Neural progenitor cell (in vitro differentiated cells): ENCODE measurements around the gene PLSCR2. TPM values are rescaled to one million over a fixed set of nuclear protein-coding genes. Genes with fewer than 3 reads are reported as not detected.

Experiments used
- DNase-seq: peaks from one replicate; pipeline ENCODE4 v3.0.0-alpha.2; 2016; ENCODE audit warnings: low spot score
- H2AFZ ChIP-seq: fragments of 200-600 bp; sonication (generic); replicated peaks from 2 replicates; pipeline ENCODE4 v1.6.1; 2016; ENCODE audit warnings: antibody characterized with exemption
- H3F3A ChIP-seq: fragments of 200-600 bp; sonication (generic); 2 replicates; pipeline ENCODE4 v1.6.1; 2016; ENCODE audit warnings: antibody characterized with exemption, low read depth
- H3K27ac ChIP-seq: fragments of 200-600 bp; sonication (generic); 2 replicates; pipeline ENCODE4 v1.5.1; 2016; ENCODE audit warnings: mild to moderate bottlenecking
- H3K27me3 ChIP-seq: fragments of 200-600 bp; sonication (generic); 2 replicates; pipeline ENCODE4 v1.6.1; 2016; ENCODE audit warnings: mild to moderate bottlenecking, moderate library complexity
- H3K36me3 ChIP-seq: fragments of 200-600 bp; sonication (generic); 2 replicates; pipeline ENCODE4 v1.5.1; 2016
- H3K4me1 ChIP-seq: fragments of 200-600 bp; sonication (generic); 2 replicates; pipeline ENCODE4 v1.6.1; 2016; ENCODE audit warnings: mixed run types
- H3K4me2 ChIP-seq: fragments of 200-600 bp; sonication (generic); 2 replicates; pipeline ENCODE4 v1.6.1; 2016
- H3K4me3 ChIP-seq: fragments of 200-600 bp; sonication (generic); 2 replicates; pipeline ENCODE4 v1.5.1; 2016
- H3K79me2 ChIP-seq: fragments of 200-600 bp; sonication (generic); 2 replicates; pipeline ENCODE4 v1.6.1; 2016; ENCODE audit warnings: low read depth
- H3K9ac ChIP-seq: fragments of 200-600 bp; sonication (generic); 2 replicates; pipeline ENCODE4 v1.6.1; 2016
- H3K9me3 ChIP-seq: fragments of 200-600 bp; sonication (generic); 2 replicates; pipeline ENCODE4 v1.5.1; 2016; ENCODE audit warnings: low read depth
- H4K20me1 ChIP-seq: fragments of 200-600 bp; sonication (generic); 2 replicates; pipeline ENCODE4 v1.6.1; 2016; ENCODE audit warnings: low read depth
- H3K27ac Mint-ChIP-seq: 3 replicates; pipeline ENCODE4 v1.8.0; 2021; ENCODE audit warnings: mixed read lengths
- H3K27me3 Mint-ChIP-seq: 2 replicates; pipeline ENCODE4 v1.8.0; 2022; ENCODE audit warnings: low read depth, mild to moderate bottlenecking, inconsistent platforms, moderate library complexity, mixed read lengths; ENCODE audit not compliant: insufficient read depth
- H3K36me3 Mint-ChIP-seq: 3 replicates; pipeline ENCODE4 v1.8.0; 2021; ENCODE audit warnings: mixed read lengths
- H3K4me1 Mint-ChIP-seq: 3 replicates; pipeline ENCODE4 v1.8.0; 2021; ENCODE audit warnings: mixed read lengths
- H3K4me3 Mint-ChIP-seq: 3 replicates; pipeline ENCODE4 v1.8.0; 2021; ENCODE audit warnings: mild to moderate bottlenecking, moderate library complexity, mixed read lengths
- H3K9me3 Mint-ChIP-seq: 3 replicates; pipeline ENCODE4 v1.8.0; 2020; ENCODE audit warnings: mixed read lengths
- CTCF ChIP-seq: fragments of 200-600 bp; sonication (generic); IDR thresholded peaks from 2 replicates; pipeline ENCODE4 v1.5.1; 2017; ENCODE audit warnings: antibody characterized with exemption, mild to moderate bottlenecking
- EZH2 ChIP-seq: fragments of 200-600 bp; sonication (generic); IDR thresholded peaks from 2 replicates; pipeline ENCODE4 v1.6.1; 2017; ENCODE audit warnings: antibody characterized with exemption, mild to moderate bottlenecking, moderate library complexity
- EZH2phosphoT487 ChIP-seq: fragments of 200-600 bp; sonication (generic); IDR thresholded peaks from 2 replicates; pipeline ENCODE4 v1.6.1; 2017; ENCODE audit warnings: antibody characterized with exemption
- total RNA-seq: library from RNA; depleted of rRNA; stranded (reverse); fragments of >200 nt; gene quantifications from 2 replicates; pipeline ENCODE4 v1.2.3, GENCODE V29; 2015; ENCODE audit warnings: low replicate concordance

Gene PLSCR2
- total RNA-seq, 1 donor from 2014 or later: not detected

GRCh38 chr3:146504498-146505197 is 35.3 kb upstream of the PLSCR2 start:
- H3K4me1 Mint-ChIP-seq: peaks cover 20% of the 10 kb centered on the region
- no peaks in the 10 kb centered on the region for H3K27me3 Mint-ChIP-seq
- Histone ChIP-seq H3K4me3 (no peak overlapping the region), H2AFZ (no peak overlapping the region), H3K9ac (no peak overlapping the region), H3K27ac (no peak overlapping the region), H3K9me3 (no peaks in the 10 kb centered on the region), H3F3A (peaks cover 7% of the 10 kb centered on the region), H4K20me1 (no peaks in the 10 kb centered on the region), H3K4me2 (no peak overlapping the region), H3K4me1 (peaks cover 17% of the 10 kb centered on the region), H3K79me2 (no peaks in the 10 kb centered on the region), H3K36me3 (no peaks in the 10 kb centered on the region), H3K27me3 (no peaks in the 10 kb centered on the region)
- peak; percentile 28 for DNase-seq
- no peak overlapping the region for H3K4me3 Mint-ChIP-seq
- H3K9me3 Mint-ChIP-seq: no peaks in the 10 kb centered on the region
- no peaks in the 10 kb centered on the region for H3K36me3 Mint-ChIP-seq
- no peak overlapping the region for H3K27ac Mint-ChIP-seq
- TF ChIP-seq EZH2 (no peak), CTCF (no peak), EZH2phosphoT487 (no peak)

GRCh38 chr3:146503461-146504202 is 34.3 kb upstream of the PLSCR2 start:
- Mint-ChIP-seq H3K4me1 (peaks cover 20% of the 10 kb centered on the region), H3K36me3 (no peaks in the 10 kb centered on the region), H3K27ac (peak overlapping the region; percentile 54), H3K4me3 (no peak overlapping the region), H3K27me3 (no peaks in the 10 kb centered on the region), H3K9me3 (no peaks in the 10 kb centered on the region)
- Histone ChIP-seq H4K20me1 (no peaks in the 10 kb centered on the region), H3F3A (peaks cover 7% of the 10 kb centered on the region), H3K4me2 (no peak overlapping the region), H3K9ac (no peak overlapping the region), H3K4me3 (no peak overlapping the region), H3K4me1 (peaks cover 17% of the 10 kb centered on the region), H3K27ac (no peak overlapping the region), H3K79me2 (no peaks in the 10 kb centered on the region), H3K36me3 (no peaks in the 10 kb centered on the region), H3K27me3 (no peaks in the 10 kb centered on the region), H3K9me3 (no peaks in the 10 kb centered on the region), H2AFZ (no peak overlapping the region)
- no peak for DNase-seq
- TF ChIP-seq CTCF: no peak
- no peak for TF ChIP-seq EZH2phosphoT487
- no peak for TF ChIP-seq EZH2

- Histone ChIP-seq H3K4me3 (no peak overlapping the region), H3K27ac (no peak overlapping the region), H3K79me2 (no peaks in the 10 kb centered on the region), H3K36me3 (no peaks in the 10 kb centered on the region), H3K27me3 (no peaks in the 10 kb centered on the region), H3K4me2 (no peak overlapping the region), H4K20me1 (no peaks in the 10 kb centered on the region), H3K9ac (no peak overlapping the region), H3K4me1 (peaks cover 17% of the 10 kb centered on the region), H2AFZ (no peak overlapping the region), H3K9me3 (no peaks in the 10 kb centered on the region), H3F3A (peaks cover 7% of the 10 kb centered on the region)
- H3K4me1 Mint-ChIP-seq: peaks cover 20% of the 10 kb centered on the region
- H3K36me3 Mint-ChIP-seq: no peaks in the 10 kb centered on the region
- H3K27me3 Mint-ChIP-seq: no peaks in the 10 kb centered on the region
- no peak for DNase-seq
- H3K27ac Mint-ChIP-seq: peak overlapping the region; percentile 26
- H3K4me3 Mint-ChIP-seq: no peak overlapping the region
- TF ChIP-seq EZH2phosphoT487: no peak
- TF ChIP-seq CTCF: no peak
- no peak for TF ChIP-seq EZH2
- no peaks in the 10 kb centered on the region for H3K9me3 Mint-ChIP-seq
Observed at GRCh38 chr3:146502887-146503460, 33.6 kb upstream of the PLSCR2 start.
